K562 (cell line): ENCODE data around the gene C2CD4C. TPM values are rescaled to one million over a fixed set of nuclear protein-coding genes. Genes with fewer than 3 reads are reported as not detected.

Source experiments
- ATAC-seq: fragments of 200-7000 bp; cut with Tn5 transposase; 3 replicates; pipeline ENCODE4 v1.9.1; 2020; ENCODE audit warnings: moderate library complexity
- BruUV-seq: library from RNA; stranded (reverse); fragments of 400-500 nt; replicated peaks from 2 replicates; lab custom pipeline; 2021; lab: Mats Ljungman, UMichigan
- CTCF ChIA-PET: fragments of 300-600 bp; formaldehyde crosslinking; extraction: SDS; loops from one replicate; lab custom pipeline; 2021; ENCODE audit warnings: low intra/inter-chr PET ratio; lab: Yijun Ruan, JAX
- POLR2A ChIA-PET: fragments of 300-600, 350-650 bp; sonication (Branson Sonifier 250); formaldehyde crosslinking; extraction: SDS; loops from one replicate; lab custom pipeline; 2021; ENCODE audit warnings: antibody characterized with exemption, inconsistent platforms; lab: Yijun Ruan, JAX
- DNase-seq, 4 experiments: peaks; one replicate each; pipeline versions ENCODE4 v3.0.0 to v3.0.0-alpha.2; 2011 to 2018; ENCODE audit warnings: low spot score in 3 of 4, mixed read lengths in 3 of 4; ENCODE audit errors: extremely low read depth in 1 of 4
- FAIRE-seq: peaks from 2 replicates; lab custom pipeline; 2011; peaks lifted over from hg19 to GRCh38; lab: Jason Lieb, UNC
- H2AFZ ChIP-seq: 2 replicates; pipeline ENCODE4 v1.6.0; 2011; ENCODE audit warnings: low read depth, low read length, control low read depth, inconsistent platforms
- H3K27ac ChIP-seq: fragments of 200-600 bp; 3 replicates; pipeline ENCODE4 v1.8.0; 2011; ENCODE audit warnings: low read depth, mild to moderate bottlenecking, control low read depth, inconsistent platforms, low read length, moderate library complexity, mixed read lengths; ENCODE audit errors: extremely low read depth
- H3K27me3 ChIP-seq, 2 experiments: fragments of 300-600 bp in 1 of 2; 2 replicates in 1 of 2; 3 replicates in 1 of 2; pipeline versions ENCODE4 v1.6.0 to v1.8.0; 2011; ENCODE audit warnings: inconsistent platforms in 2 of 2, low read length in 2 of 2, mild to moderate bottlenecking in 1 of 2, mixed read lengths in 1 of 2, moderate library complexity in 1 of 2; ENCODE audit not compliant: control insufficient read depth in 2 of 2, insufficient read depth in 2 of 2
- H3K36me3 ChIP-seq: fragments of 300-600 bp; 3 replicates; pipeline ENCODE4 v1.8.0; 2011; ENCODE audit warnings: mild to moderate bottlenecking, low read length, inconsistent platforms; ENCODE audit not compliant: control insufficient read depth, insufficient read depth
- H3K4me1 ChIP-seq, 2 experiments: fragments of 200-600 bp in 1 of 2; replicated peaks in 1 of 2; 2 replicates in 1 of 2; 3 replicates in 1 of 2; pipeline versions ENCODE4 v1.5.1 to v1.8.0; 2011; ENCODE audit warnings: inconsistent platforms in 2 of 2, low read length in 2 of 2, mild to moderate bottlenecking in 1 of 2, mixed read lengths in 1 of 2, moderate library complexity in 1 of 2; ENCODE audit not compliant: control insufficient read depth in 2 of 2, insufficient read depth in 2 of 2
- H3K4me2 ChIP-seq: 2 replicates; pipeline ENCODE4 v1.6.1; 2011; ENCODE audit warnings: low read length, control low read depth, inconsistent platforms, mixed read lengths; ENCODE audit not compliant: insufficient read depth
- H3K4me3 ChIP-seq: fragments of 200-600 bp; sonication (generic), shearing (Covaris generic); 2 replicates; pipeline ENCODE4 v1.5.1; 2016; ENCODE audit warnings: control low read depth, inconsistent platforms
- H3K79me2 ChIP-seq: fragments of 200-600 bp; 3 replicates; pipeline ENCODE4 v1.8.0; 2011; ENCODE audit warnings: low read length, inconsistent platforms; ENCODE audit not compliant: control insufficient read depth, insufficient read depth
- H3K9ac ChIP-seq, 2 experiments: 2 replicates each; pipeline versions ENCODE4 v1.6.0 to v1.6.1; 2011; ENCODE audit warnings: low read depth in 2 of 2, low read length in 2 of 2, control low read depth in 1 of 2, inconsistent platforms in 1 of 2, mild to moderate bottlenecking in 1 of 2, mixed read lengths in 1 of 2; ENCODE audit not compliant: insufficient read depth in 1 of 2
- H3K9me1 ChIP-seq: one replicate; pipeline ENCODE4 v1.6.0; 2011; ENCODE audit warnings: inconsistent platforms, mild to moderate bottlenecking, low read length, moderate library complexity; ENCODE audit not compliant: control insufficient read depth, insufficient read depth
- H3K9me3 ChIP-seq: replicated peaks from 2 replicates; pipeline ENCODE4 v1.5.1; 2011; ENCODE audit warnings: low read depth, low read length, inconsistent platforms; ENCODE audit not compliant: control insufficient read depth, insufficient read depth
- H4K20me1 ChIP-seq: replicated peaks from 2 replicates; pipeline ENCODE4 v1.6.1; 2011; ENCODE audit warnings: low read length, inconsistent platforms, mixed read lengths; ENCODE audit not compliant: control insufficient read depth, insufficient read depth
- CBFA2T3 ChIP-seq: fragments of 450-650 bp; IDR thresholded peaks from 2 replicates; pipeline ENCODE4 v1.6.1; 2017
- JUNB ChIP-seq: fragments of 450-650 bp; formaldehyde crosslinking; conservative IDR thresholded peaks from 2 replicates; pipeline ENCODE4 v1.4.0; 2020; ENCODE audit warnings: mild to moderate bottlenecking
- WGBS: fragments of 100-300 bp; shearing (Covaris generic); methylation state at CpG from one replicate; pipeline ENCODE4 v1.1.6; 2016; ENCODE audit warnings: low coverage, mixed read lengths; ENCODE audit not compliant: insufficient coverage; ENCODE audit errors: missing lambda C conversion rate; 5-methylcytosine and 5-hydroxymethylcytosine counted together
- in situ Hi-C: fragments of 300-500 bp; cut with MboI; formaldehyde crosslinking; loops from 4 replicates; pipeline ENCODE4 v1.15.0; 2018; ENCODE audit warnings: inconsistent platforms, mixed read lengths
- intact Hi-C: fragments of 100-400 bp; cut with micrococcal nuclease; formaldehyde crosslinking; loops from 2 replicates; pipeline ENCODE4 v1.14.2; 2022
- polyA plus RNA-seq, 8 experiments: library from polyadenylated mRNA; depleted of rRNA in 4 of 8; stranded (reverse) in 5 of 8; unstranded in 3 of 8; fragments of >200 nt; fragmentation: Nextera tagmentation in 2 of 8; fragmentation: Illumina TruSeq in 1 of 8; extraction: Ambion mirVana in 2 of 8; extraction: Trizol in 1 of 8; gene quantifications; 2 replicates each; pipeline versions ENCODE4 v1.2.1 to v1.2.3, GENCODE V29; 2011 to 2014; ENCODE audit warnings: inconsistent platforms in 1 of 8, missing spikeins in 1 of 8
- total RNA-seq, 7 experiments: library from RNA; depleted of rRNA in 6 of 7; stranded (reverse); fragments of >200 nt in 6 of 7; fragmentation: Illumina TruSeq in 2 of 7; extraction: Trizol in 2 of 7; gene quantifications; 2 replicates each; pipeline versions ENCODE4 v1.2.1 to v1.2.3, GENCODE V29; 2011 to 2021; ENCODE audit warnings: low replicate concordance in 1 of 7
- TF ChIP-seq, protein P1 (sequence below): fragments of 250-450 bp; sonication (Bioruptor Pico); IDR thresholded peaks from 2 replicates; pipeline ENCODE4 v1.4.0; 2020; ENCODE audit warnings: mild to moderate bottlenecking

The C2CD4C gene
- total and polyA plus RNA-seq, 9 of the 15 experiments (the other 6 are each of a cell fraction or from before 2014, with no cell fraction given): 0.01 to 0.07 TPM; not detected in 7

- TF ChIP-seq CBFA2T3: peak; percentile 74
Measured at GRCh38 chr19:380618-381219, 28.2 kb downstream of the C2CD4C start (continued).

DNA sequence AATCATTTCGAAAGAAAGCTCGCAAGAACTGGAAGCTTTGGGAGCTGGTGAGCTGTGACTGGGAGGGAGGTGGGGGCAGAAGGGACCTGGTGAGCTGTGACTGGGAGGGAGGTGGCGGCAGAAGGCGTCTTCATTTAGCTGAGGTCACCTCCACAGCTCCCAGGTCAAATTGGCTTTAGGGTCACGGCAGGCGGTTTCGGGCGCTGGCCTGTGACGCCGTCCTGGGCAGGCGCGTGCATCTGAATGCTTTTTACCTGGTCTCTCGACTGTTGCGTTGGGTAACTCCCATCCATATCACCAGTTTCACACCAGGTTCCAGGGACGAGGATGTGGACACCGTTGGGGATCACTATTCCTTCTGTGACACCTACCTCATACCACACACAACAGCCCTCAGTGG is 29.2 kb downstream of the C2CD4C start:
- in situ Hi-C loops (no loop called here), intact Hi-C loops (no loop called here)
- no peak for ATAC-seq
- ChIA-PET POLR2A (interaction anchor here (0.8 to 1.7 kb wide), 2 partner anchors 8 to 10 kb away, joined by 3 to 4 read pairs; no protein-coding TSS in a partner anchor), CTCF (no interaction called here)
- Histone ChIP-seq H3K79me2 (no peaks in the 10 kb centered on the region), H3K9me3 (no peaks in the 10 kb centered on the region), H3K4me2 (no peak overlapping the region), H3K27me3 (peaks cover 21 to 52% of the 10 kb centered on the region in 2 experiments), H3K27ac (no peak overlapping the region), H3K36me3 (no peaks in the 10 kb centered on the region), H3K9me1 (no peaks in the 10 kb centered on the region), H3K4me3 (no peak overlapping the region), H3K4me1 (peaks cover 5 to 42% of the 10 kb centered on the region in 2 experiments; a peak in 4 of 5 replicates), H4K20me1 (no peaks in the 10 kb centered on the region), H3K9ac (no peak overlapping the region), H2AFZ (no peak overlapping the region)
- WGBS: 33% methylated on average over 16 of the region's 16 CpGs
- DNase-seq: no peak
- no TSS peak for BruUV-seq
- TF ChIP-seq, protein P1, sequence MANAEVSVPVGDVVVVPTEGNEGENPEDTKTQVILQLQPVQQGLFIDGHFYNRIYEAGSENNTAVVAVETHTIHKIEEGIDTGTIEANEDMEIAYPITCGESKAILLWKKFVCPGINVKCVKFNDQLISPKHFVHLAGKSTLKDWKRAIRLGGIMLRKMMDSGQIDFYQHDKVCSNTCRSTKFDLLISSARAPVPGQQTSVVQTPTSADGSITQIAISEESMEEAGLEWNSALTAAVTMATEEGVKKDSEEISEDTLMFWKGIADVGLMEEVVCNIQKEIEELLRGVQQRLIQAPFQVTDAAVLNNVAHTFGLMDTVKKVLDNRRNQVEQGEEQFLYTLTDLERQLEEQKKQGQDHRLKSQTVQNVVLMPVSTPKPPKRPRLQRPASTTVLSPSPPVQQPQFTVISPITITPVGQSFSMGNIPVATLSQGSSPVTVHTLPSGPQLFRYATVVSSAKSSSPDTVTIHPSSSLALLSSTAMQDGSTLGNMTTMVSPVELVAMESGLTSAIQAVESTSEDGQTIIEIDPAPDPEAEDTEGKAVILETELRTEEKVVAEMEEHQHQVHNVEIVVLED: no peak
- TF ChIP-seq JUNB (CRISPR knock-in tag): no peak
- FAIRE-seq: no peak
